GM21825 (cell line): ENCODE measurements around the gene NCOR1.
"Not testable (repeated sequence)": the region's sequence is repeated elsewhere in the genome, so short reads cannot be mapped to it uniquely, and the experiment has no call there.

Source experiments
- ATAC-seq: cut with Tn5 transposase; IDR thresholded peaks from one replicate; pipeline ENCODE4 v1.9.1; 2021; ENCODE audit warnings: mild to moderate bottlenecking, moderate library complexity; ENCODE audit not compliant: unreplicated experiment

Gene NCOR1

DNA sequence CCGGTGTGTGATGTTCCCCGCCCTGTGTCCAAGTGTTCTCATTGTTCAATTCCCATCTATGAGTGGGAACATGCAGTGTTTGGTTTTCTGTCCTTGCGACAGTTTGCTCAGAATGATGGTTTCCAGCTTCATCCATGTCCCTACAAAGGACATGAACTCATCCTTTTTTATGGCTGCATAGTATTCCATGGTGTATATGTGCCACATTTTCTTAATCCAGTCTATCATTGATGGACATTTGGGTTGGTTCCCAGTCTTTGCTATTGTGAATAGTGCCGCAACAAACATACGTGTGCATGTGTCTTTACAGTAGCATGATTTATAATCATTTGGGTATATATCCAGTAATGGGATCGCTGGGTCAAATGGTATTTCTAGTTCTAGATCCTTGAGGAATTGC lies 63.0 kb downstream of the NCOR1 start:
- not testable (repeated sequence) for ATAC-seq

DNA sequence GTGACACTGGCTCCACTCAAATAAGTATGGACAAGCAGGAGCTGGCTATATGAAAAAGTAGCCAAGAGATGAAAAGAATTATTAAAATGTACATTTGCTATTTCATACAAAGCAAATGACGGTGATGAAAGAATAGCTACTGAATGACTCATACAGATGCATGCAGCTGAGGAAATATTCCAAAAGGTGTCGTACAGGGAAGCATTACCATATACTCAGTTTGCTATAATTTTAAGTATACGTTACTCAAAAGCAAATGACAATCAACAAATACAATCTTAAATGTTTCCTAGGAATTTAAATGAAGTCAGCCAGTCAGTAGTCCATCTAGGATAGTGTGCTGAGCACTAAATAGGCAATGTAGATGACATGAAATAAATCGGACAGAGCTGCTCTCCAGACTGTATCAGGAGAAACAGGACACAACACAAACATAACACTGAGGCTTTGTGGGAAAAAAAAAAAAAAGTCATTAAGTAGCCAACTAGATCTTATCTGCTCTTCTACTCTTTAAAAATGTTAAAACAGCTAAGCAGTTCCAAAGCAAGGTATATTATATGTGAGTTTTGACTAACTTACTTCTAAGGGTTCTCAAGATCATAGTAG lies 65.0 kb downstream of the NCOR1 start:
- no peak for ATAC-seq

DNA sequence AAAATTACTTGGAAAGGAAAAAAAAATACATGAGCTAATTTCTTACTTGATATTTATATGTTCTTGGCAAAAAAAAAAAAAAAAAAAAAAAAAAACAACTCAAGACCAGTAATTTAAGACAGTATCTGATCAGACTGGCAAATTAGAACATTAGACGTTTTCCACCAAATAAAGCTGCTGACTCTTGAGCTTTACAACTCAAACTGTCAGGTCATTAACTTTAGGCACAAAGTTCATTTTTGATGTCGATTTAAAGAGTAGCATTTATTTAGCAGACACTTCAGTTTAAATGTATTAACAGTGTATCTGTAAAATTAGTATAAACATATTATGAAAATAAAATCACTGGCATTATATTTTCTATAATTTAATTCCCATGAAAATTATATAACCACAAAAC lies 66.7 kb downstream of the NCOR1 start:
- ATAC-seq: no peak

DNA sequence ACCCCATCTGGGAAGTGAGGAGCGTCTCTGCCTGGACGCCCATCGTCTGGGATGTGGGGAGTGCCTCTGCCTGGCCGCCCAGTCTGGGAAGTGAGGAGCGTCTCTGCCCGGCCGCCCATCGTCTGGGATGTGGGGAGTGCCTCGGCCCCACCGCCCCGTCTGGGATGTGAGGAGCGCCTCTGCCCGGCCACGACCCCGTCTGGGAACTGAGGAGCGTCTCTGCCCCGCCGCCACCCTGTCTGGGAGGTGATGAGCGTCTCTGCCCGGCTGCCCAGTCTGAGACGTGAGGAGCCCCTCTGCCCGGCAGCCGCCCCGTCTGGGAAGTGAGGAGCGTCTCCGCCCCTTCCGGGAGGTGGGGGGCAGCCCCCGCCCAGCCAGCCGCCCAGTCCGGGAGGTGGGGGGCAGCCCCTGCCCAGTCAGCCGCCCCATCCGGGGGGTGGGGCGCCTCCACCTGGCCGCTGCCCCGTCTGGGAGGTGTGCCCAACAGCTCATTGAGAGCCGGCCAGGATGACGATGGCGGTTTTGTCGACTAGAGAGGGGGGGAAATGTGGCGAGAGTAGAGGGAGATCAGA lies 69.9 kb downstream of the NCOR1 start:
- not testable (repeated sequence) for ATAC-seq

DNA sequence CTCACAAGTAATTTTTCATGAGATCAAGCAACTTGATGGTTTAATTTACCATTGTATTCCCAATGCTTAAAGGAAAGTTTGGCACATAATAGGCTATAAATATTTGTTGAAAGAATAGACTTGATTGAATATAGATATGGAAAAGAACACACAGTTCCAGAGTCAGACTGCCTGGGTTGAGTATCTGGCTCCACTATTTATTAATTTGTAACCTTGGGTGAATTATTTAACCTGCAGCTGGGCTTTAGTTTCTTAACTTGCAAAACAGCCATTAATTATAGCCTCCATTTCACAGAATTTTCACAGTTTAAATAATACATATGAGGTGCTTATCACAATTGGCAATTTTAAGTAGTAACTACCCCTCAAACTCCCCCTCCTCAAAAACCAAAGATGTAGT lies 73.6 kb downstream of the NCOR1 start:
- no peak for ATAC-seq

DNA sequence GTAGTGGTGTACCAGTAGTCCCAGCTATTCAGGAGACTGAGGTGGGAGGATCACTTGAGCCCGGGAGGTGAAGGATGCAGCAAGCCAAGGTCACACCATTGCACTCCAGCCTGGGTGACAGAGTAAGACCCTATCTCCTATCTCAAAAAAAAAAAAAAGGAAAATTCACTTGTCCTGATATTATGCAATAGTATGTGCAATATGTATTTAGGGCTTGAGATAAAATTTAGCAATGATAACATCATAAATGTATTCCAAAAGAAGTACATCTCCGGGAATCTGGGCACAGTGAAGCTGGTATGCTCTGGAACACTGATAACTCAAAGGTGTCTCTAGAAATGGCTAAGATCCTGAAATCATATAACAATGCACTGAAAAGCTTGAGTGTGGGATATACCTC lies 74.5 kb downstream of the NCOR1 start:
- no peak for ATAC-seq

DNA sequence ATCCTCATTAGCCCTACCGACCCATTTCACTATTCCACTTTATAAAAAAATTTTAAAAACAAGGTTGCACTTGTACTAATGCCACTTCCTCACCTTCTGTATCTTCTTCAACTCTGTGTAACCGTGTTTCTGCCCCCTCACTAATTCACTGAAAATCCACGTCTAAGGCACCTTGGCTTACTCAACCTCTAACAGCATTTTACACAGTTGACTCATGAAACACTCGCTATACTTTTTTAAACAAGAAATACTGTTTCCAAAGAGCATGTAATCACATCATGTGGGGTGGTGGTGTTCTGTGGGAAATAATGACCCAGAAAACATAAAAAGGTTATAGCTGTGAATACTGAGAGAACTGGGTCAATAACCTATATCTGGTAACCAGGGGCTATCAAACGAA lies 79.9 kb downstream of the NCOR1 start:
- ATAC-seq: no peak

DNA sequence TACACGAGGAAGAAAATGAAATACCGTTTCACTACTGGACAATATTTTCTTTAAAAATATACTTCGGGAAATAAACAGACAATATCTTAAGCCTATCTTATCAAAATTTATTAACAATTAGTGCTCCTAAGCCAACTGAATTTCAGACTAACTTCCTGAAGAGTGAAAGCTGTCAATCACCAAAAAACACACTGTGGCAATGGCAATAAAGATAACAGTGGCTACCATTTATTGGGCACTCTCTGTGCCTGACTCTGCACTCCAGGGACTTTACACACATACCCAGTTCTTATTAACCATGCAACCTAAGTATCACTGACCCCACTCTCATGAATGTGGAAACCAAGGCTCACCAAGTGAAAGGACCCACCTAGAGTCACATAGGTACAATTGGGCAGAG lies 83.7 kb downstream of the NCOR1 start:
- no peak for ATAC-seq

DNA sequence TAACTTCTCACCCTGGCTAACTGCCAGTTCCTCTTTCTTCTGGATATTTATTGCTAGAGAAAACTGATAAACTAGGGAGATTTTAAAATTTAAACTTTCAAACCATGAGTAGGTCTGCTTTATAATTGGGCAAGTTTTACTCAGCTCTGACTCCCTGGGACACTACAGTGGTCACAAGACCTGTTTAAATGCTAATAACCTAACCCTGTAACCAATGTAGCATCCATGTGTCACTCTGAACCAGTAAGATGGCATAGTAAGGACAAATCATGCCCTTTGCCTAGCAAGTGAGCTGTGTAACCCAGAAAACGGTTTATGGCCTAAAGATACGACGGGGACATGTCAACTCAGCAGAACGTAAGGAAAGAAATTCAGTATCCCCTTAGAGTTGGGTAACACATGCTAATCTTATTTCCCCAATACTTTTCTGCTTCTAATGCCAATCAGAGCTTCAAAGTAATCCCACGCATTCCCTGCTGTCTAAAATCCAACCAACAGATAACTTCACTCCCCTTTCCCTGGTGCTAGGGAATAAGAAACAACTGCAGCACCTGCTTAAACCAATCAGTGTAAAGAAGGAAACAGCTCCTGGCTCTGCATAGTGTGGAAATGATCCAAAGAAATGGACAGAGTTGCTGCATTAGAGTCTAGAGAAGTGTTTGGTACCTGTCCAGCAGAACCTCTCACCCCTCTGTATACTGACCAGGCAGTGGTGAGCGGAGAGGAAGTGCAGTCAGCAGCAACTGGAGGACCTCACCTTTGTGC lies 85.7 kb downstream of the NCOR1 start:
- no peak for ATAC-seq

DNA sequence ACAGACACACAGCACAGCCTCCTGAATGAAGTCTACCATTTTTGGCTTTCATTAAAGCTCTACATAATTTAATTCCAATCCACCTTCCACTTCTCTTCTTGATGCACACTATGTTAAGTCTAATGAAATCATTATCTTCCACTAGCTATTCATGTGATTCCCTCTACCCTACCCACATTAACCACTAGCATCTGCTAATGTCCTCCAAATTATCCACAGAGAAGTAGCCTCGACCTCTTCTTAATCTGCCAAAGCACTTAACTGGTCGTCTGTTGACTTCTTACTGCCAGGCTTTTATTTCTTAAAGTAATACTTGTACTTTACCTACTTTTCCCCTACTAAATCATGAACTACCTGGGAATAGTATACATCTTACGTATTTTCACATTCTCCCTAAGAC lies 91.8 kb downstream of the NCOR1 start:
- no peak for ATAC-seq

DNA sequence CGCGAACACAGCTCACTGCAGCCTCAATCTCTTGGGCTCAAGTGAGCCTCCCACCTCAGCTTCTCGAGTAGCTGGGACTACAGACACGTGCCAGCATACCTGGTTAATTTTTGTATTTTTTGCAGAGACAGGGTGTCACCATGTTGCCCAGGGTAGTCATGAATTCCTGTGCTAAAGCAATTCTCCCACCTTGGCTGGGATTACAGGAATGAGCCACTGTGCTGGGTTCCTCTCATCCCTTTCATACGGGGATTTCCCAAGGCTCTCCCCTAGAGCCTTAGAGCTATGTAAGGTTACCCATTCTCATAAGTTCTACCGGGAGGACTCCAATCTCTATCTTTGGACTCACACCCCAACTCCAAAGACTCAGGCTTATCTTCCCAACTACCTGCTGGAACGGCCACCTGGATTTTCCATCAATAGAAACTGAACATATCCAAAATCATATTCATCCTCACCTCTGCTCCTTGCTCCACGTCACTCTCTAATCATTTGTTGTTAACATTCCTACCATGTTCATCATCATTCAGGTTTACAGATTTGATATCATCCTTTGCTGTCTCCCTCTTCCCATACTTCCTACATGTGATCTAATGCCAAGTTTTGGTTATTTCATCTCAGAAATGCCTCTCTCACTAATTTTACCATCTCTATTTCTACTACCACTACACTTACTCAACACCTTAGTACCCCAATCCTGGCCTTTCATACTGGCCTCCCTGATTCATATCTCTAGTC lies 92.5 kb downstream of the NCOR1 start:
- no peak for ATAC-seq

DNA sequence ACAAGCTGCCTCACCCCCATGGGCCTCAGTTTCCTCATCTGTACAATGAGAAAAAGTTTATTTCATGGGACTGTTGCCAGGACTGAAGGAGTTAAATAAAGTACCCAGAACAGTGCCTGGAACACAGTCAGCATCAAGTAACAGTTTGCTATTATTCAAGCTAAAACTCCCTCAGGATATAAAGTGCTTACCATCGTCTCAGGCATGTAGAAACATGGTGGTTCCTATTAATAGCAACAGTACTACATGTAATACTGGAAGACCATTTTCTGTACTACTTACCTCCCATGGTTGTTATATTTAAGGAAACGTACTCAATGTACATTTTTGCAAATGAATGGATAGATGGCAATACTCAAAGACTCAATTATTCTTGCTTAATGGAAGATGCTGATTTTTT lies 93.4 kb downstream of the NCOR1 start:
- no peak for ATAC-seq

DNA sequence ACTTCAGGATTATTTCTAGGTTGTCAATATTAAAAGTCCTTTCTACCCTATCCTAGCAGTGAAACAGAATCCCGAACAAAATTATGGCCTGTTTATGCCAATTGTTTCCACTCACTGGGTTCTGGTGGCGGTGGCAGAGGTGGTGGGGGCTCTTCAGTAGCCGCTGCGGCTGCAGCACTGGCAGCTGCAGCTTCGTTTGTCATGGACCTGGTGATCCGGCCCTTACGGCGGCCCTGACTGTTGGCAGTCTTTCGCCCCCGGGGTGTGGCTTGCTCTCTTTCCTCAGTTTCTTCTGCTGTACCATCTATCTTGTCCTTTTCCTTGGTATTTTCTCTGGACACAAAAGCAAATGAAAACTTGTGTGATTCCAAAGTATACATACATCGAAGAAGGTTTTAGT lies 94.4 kb downstream of the NCOR1 start:
- ATAC-seq: no peak

DNA sequence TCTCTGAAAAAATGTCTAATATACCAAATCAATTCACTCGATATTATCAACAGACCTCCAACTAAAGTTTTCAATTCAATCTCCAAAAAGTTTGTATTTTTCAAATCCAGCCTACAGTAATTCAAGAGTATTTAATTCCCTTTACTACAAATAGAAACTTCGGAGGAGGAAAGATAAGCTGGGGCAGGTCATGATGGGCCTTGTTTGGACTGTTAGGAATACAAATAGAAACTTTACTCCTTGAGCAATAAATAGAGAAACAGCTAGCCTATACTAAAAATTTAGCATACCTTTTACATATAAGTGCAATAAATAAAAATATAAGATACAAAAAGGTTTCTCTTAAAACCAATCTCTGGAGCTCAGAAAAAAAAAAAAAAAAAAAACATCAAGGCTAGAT lies 98.2 kb downstream of the NCOR1 start:
- no peak for ATAC-seq

DNA sequence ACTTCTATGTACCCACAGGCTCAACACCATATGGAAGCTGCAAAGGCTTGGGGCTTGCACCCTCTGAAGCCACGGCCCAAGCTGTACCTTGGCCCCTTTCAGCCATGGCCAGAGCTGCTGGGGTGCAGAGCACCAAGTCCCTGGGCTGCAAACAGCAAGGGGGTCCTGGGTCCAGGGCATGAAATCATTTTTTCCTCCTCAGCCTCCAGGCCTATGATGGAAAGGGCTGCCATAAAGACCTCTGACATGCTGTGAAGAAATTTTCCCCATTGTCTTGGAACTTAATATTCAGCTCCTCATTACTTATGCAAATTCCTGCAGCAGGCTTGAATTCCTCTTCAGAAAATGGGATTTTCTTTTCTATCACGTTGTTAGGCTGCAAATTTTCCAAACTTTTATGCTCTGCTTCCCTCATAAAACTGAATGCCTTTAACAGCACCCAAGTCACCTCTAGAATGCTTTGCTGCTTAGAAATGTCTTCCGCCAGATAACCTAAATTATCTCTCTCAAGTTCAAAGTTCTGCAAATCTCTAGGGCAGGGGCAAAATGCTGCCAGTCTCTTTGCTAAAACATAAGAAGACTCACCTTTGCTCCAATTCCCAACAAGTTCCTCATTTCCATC lies 100.1 kb downstream of the NCOR1 start:
- ATAC-seq: not testable (repeated sequence)

DNA sequence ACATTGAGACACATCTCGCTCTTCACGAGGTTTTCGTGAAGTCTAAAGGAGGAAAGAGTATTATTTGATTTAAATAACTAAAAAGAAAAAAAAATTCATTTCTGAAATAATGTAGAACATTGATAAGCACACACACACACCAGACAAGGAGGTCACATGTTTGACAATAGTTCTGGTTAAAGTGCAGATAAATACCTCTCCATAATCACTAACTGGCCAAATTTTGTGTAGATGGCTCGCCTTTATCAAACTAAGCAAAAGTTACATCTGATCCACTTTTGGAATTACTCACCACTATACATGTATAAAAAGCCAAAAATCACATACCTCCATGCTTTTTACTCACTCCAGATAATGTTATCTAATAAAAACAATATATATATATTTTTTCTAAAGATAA lies 106.5 kb downstream of the NCOR1 start:
- no peak for ATAC-seq

DNA sequence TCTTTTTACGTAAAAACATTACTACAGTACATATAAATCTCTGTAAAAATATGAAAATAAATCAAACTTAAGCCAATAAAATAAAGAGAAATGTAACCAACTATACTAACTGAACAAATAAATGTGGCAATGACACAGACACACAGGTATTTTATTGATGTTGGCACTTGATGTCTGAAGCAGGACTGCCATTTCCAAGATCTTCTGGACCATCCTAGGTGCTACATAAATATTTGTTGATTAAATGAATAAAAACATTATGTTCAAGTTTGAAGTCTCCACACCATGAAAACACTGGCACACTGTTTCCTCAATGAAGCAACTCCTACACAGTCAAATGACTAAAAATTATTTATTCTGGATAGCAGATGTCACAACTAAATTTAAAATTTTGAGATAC lies 106.9 kb downstream of the NCOR1 start:
- ATAC-seq: no peak

DNA sequence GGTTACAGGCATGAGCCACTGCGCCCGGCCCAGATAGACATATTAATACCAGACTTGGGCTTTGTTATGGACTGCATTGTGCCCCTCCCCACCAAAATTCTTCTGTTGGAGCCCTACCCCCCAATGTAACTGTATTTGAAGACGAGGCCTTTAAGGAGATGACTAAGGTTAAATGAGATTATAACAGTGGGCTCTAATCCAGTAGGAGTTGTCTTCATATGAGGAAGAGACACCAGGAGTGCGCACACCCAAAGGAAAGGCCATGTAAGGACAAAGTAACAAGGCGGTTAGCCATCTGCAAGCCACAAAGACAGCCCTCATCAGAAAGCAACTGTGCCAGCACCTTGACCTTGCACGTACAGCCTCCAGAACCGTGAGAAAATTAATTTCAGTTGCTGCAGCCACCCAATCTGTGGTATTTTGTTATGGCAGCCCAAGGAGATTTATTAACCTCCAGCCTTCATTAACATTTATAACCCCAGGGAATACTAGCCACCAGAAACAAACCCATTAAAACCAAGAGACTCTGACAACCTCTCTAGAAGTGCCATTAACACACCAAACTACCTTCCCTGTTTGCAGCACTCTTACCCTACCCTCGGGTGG lies 108.1 kb downstream of the NCOR1 start:
- no peak for ATAC-seq

DNA sequence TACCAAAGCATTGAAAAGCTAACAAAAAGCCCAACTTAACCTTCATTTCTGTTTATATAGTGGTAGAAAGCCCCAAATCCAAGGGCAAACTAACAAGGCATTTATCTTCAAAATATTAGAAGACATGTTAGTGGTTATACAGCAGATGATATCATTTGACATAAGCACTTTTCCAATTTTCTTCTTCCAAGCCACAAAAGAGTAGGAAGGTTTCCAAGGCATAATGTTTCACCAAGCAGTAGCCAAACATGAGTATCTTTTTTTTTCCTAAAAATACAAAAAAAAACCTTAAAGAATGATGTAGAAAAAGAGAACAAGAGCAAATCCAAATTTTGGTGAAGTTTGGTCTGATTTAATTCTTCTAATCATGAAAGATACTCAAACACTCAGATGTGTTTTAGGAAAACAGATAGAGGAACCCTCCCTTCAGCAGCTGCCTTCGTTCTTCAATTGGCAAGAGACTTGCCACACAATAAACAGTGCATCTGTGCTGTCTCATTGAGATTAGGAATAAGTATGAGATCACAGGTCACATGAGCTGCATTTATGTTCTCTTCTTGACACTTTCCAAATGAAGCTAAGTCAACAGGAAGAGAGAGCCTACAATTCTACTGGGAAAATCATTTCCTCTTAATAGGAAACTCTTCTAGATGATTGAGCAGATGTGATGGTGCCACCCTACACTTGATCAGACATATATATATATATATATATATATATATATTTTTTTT lies 109.0 kb downstream of the NCOR1 start:
- ATAC-seq: no peak

DNA sequence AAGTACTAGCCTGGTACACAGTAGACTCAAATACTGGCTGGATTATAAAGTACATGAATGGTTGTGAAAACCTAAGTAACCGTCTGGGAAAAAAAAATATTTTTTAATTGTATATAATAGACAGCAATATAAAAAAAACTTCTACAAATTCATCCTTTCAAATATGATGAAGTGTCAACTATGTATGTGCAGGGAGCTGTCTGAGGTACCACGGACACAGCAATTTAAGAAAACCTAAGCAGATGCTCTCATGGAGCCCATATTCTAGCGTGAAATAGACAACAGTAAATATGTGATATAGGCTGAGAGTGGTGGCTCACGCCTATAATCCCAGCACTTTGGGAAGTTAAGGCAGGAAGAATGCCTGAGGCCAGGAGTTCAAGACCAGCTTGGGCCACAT lies 111.1 kb downstream of the NCOR1 start:
- no peak for ATAC-seq
